GM21723 (cell line): ENCODE data around the gene CERKL.

Experiments
- ATAC-seq: cut with Tn5 transposase; IDR thresholded peaks from one replicate; pipeline ENCODE4 v1.9.1; 2021; ENCODE audit warnings: mild to moderate bottlenecking, moderate library complexity; ENCODE audit not compliant: unreplicated experiment

Gene CERKL

GRCh38 chr2:181578829-181579228, 78.1 kb downstream of the CERKL start:
- ATAC-seq, result no peak

DNA sequence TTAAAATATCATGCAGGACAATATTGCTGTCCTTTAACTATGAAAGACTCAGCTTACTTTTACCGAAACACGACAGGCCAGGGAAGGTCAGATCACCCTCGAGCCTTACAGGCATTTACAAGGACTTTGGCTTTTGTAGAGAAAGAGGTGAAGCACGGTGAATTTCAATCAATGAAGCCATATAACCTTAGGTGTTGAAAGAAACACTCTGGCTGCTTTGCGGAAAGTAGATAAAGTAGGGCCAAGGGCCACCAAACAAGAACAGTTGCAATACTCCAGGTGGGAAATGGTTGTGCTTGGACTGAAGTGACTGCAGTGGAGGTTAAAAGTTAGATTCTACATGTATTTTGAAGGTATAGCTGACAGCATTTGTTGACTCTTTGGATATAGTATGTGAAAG, 80.5 kb downstream of the CERKL start:
- no peak for ATAC-seq

DNA sequence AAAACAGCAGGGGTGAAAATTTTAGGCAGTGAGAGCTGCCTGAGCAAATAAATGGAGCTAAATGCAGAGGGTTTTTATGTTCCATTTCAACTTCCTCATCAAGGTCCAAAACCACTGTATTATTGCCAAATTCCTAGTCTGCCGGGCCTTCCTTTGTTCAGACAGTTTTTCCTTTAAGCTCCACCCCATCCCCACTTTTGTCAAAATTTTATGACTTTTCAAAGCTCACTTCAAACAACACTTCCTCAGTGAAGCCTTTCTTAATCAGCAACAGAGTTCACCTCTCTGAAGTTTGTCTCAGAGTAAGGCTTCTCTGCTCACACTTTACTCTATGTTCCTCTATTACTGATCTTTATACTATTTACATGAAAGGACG, 81.3 kb downstream of the CERKL start:
- no peak for ATAC-seq

- ATAC-seq, result no peak
Observed at GRCh38 chr2:181575024-181575649, 81.8 kb downstream of the CERKL start.

GRCh38 chr2:181574321-181574720, 82.6 kb downstream of the CERKL start:
- ATAC-seq, result no peak

- ATAC-seq, result no peak
Observed at GRCh38 chr2:181573140-181573736, 83.7 kb downstream of the CERKL start.

GRCh38 chr2:181570833-181571661, 85.9 kb downstream of the CERKL start:
- no peak for ATAC-seq

GRCh38 chr2:181570059-181570458, 86.8 kb downstream of the CERKL start:
- ATAC-seq, result no peak

- no peak for ATAC-seq
Observed at GRCh38 chr2:181566334-181567032, 90.4 kb downstream of the CERKL start.

DNA sequence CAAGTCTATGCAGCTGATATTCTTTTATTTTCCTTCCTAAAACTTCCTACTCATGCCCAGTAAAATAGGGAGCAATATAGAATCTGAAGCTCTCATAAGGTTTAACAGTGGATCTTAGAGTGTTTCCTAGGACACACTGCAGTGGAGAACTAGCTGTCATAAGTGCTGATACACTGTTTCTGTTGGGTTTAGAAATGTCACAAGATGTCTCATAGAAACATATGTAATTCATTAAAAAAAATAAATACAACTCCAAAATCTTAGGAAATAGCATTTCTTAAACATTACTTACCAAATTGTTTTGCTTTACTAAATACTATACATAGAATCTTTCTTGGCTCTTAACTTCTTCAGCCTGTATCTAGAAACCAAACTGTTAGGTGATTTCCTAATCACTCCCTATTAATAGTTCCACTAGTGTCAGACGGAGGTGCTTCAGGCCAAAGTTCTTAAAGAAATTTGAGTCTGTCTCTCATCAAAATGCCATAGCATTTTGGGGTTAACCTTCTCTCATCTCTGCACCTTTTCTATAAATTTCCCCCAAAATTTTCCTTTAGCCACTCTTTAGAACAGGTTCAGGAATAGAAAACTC, 93.7 kb downstream of the CERKL start:
- peak; percentile 38 for ATAC-seq

- no peak for ATAC-seq
Observed at GRCh38 chr2:181558371-181558770, 98.5 kb downstream of the CERKL start.

GRCh38 chr2:181554061-181554830, 102.7 kb downstream of the CERKL start:
- no peak for ATAC-seq

DNA sequence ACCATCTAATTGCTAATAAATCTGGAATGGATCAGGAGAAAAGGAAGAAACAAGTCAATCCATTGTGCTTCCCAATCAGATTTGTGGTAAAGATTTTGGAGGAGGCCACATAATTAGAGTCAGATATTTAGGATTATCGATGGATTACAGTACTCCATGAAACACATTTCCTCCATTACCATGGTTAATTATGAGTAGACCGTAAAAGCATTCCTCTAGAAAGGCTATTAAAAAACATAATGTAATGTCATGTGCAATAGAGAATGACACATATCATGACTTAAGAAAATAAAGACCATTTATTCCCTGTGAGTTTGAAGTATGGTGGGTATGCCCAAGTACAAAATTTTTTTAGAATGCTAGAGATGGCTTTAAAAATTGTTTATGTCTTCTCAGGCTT, 103.7 kb downstream of the CERKL start:
- ATAC-seq, result no peak

GRCh38 chr2:181552808-181553207, 104.1 kb downstream of the CERKL start:
- ATAC-seq, result no peak

GRCh38 chr2:181546086-181546485, 110.8 kb downstream of the CERKL start:
- ATAC-seq, result no peak

DNA sequence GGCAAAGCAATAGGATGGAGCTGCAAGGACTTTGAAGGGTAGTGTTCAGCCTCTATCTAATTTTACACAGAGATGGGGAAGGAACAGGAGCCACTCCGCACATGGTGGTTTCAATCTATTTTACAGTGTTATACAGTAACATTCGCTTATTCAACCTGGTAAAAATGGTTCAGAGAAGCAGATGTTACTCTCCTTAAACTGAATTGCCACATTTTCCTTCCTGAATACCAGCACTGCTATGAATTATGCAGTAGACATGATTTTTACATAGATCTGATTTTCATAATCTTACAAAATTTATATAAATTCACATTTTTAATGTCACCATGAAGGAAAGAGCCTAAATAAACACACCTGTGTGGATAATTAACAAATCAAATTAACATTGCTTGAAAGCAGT, 114.7 kb downstream of the CERKL start:
- no peak for ATAC-seq

- ATAC-seq, result no peak
Observed at GRCh38 chr2:181540421-181540820, 116.5 kb downstream of the CERKL start.

- ATAC-seq, result no peak
Observed at GRCh38 chr2:181536730-181537129, 120.2 kb downstream of the CERKL start.

DNA sequence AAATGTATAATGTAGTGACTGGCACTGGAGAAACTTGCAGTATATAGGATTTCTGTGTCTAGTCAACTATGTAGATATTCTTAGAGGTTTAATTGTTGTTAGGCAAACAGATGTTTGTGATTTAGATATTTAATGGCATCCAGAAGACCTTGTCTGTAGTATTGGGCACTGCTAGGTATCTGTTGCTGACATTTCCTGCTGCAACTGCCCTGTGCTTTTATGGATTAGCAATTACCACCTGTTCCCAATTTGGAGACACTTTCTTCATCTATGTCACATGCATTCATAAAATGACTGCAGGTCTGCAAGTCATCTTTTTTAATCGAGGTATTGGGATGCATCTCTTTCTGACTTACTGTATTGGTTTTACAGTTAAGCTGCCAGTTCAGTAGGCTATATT, 128.5 kb downstream of the CERKL start:
- ATAC-seq, result no peak

GRCh38 chr2:181527058-181527457, 129.8 kb downstream of the CERKL start:
- ATAC-seq, result no peak
